ENCODE results near the gene TRPM8.

The TRPM8 gene

GRCh38 chr2:233989221-233989858 is 72.2 kb downstream of the TRPM8 start:
- H3K4me3 ChIP-seq (ENCODE audit: low read depth, low read length) = no peak overlapping the region
- DNase-seq (ENCODE audit: low read depth) = no peak
- no peak for TF ChIP-seq CTCF (IDR thresholded peaks at IDR 0.05; ENCODE audit: control insufficient read depth, extremely low read depth, insufficient read depth)

GRCh38 chr2:233990261-233990798 is 73.2 kb downstream of the TRPM8 start:
- no peak for TF ChIP-seq CTCF (IDR thresholded peaks at IDR 0.05; ENCODE audit: control insufficient read depth, extremely low read depth, insufficient read depth)
- H3K4me3 ChIP-seq (ENCODE audit: low read depth, low read length) = no peak overlapping the region
- DNase-seq (ENCODE audit: low read depth) = no peak

GRCh38 chr2:233991196-233991595 is 74.0 kb downstream of the TRPM8 start:
- no peak overlapping the region for H3K4me3 ChIP-seq (ENCODE audit: low read depth, low read length)
- no peak for DNase-seq (ENCODE audit: low read depth)
- no peak for TF ChIP-seq CTCF (IDR thresholded peaks at IDR 0.05; ENCODE audit: control insufficient read depth, extremely low read depth, insufficient read depth)

GRCh38 chr2:233992513-233993217 is 75.5 kb downstream of the TRPM8 start:
- no peak for TF ChIP-seq CTCF (IDR thresholded peaks at IDR 0.05; ENCODE audit: control insufficient read depth, extremely low read depth, insufficient read depth)
- no peak for DNase-seq (ENCODE audit: low read depth)
- no peak overlapping the region for H3K4me3 ChIP-seq (ENCODE audit: low read depth, low read length)

- no peak for TF ChIP-seq CTCF (IDR thresholded peaks at IDR 0.05; ENCODE audit: control insufficient read depth, extremely low read depth, insufficient read depth)
- DNase-seq (ENCODE audit: low read depth) = no peak
- H3K4me3 ChIP-seq (ENCODE audit: low read depth, low read length) = no peak overlapping the region
These were observed 76.3 kb downstream of the TRPM8 start for GRCh38 chr2:233993461-233993860.

- no peak for TF ChIP-seq CTCF (IDR thresholded peaks at IDR 0.05; ENCODE audit: control insufficient read depth, extremely low read depth, insufficient read depth)
- no peak for DNase-seq (ENCODE audit: low read depth)
- H3K4me3 ChIP-seq (ENCODE audit: low read depth, low read length) = no peak overlapping the region
These were observed 77.0 kb downstream of the TRPM8 start for GRCh38 chr2:233994151-233994550.

Data from LNCaP clone FGC (cell line).